GM19468 (cell line): ENCODE measurements around the gene BRD4.

Source experiments
- ATAC-seq: cut with Tn5 transposase; IDR thresholded peaks from one replicate; pipeline ENCODE4 v1.9.1; 2021; ENCODE audit warnings: mild to moderate bottlenecking, moderate library complexity, moderate number of reproducible peaks; ENCODE audit not compliant: unreplicated experiment; ENCODE audit errors: extremely low read depth

The BRD4 gene

GRCh38 chr19:15251749-15252397 lies 80.5 kb downstream of the BRD4 start:
- no peak for ATAC-seq

- ATAC-seq, result no peak
Observed at GRCh38 chr19:15251010-15251748, 81.2 kb downstream of the BRD4 start.

- no peak for ATAC-seq
Observed at GRCh38 chr19:15250640-15250993, 81.7 kb downstream of the BRD4 start.

- no peak for ATAC-seq
Observed at GRCh38 chr19:15249972-15250639, 82.2 kb downstream of the BRD4 start.

GRCh38 chr19:15249528-15249874 lies 82.8 kb downstream of the BRD4 start:
- no peak for ATAC-seq

GRCh38 chr19:15248648-15249527 lies 83.5 kb downstream of the BRD4 start:
- no peak for ATAC-seq

- ATAC-seq, result no peak
Observed at GRCh38 chr19:15248106-15248505, 84.2 kb downstream of the BRD4 start.

GRCh38 chr19:15247107-15248014 lies 85.0 kb downstream of the BRD4 start:
- ATAC-seq, result no peak

GRCh38 chr19:15246198-15246481 lies 86.2 kb downstream of the BRD4 start:
- no peak for ATAC-seq

- no peak for ATAC-seq
Observed at GRCh38 chr19:15245370-15246197, 86.8 kb downstream of the BRD4 start.

GRCh38 chr19:15244808-15245207 lies 87.5 kb downstream of the BRD4 start:
- ATAC-seq, result no peak

GRCh38 chr19:15244106-15244803 lies 88.1 kb downstream of the BRD4 start:
- no peak for ATAC-seq

- no peak for ATAC-seq
Observed at GRCh38 chr19:15243236-15243957, 88.9 kb downstream of the BRD4 start.

- no peak for ATAC-seq
Observed at GRCh38 chr19:15241259-15241910, 91.0 kb downstream of the BRD4 start.

- no peak for ATAC-seq
Observed at GRCh38 chr19:15240515-15240914, 91.8 kb downstream of the BRD4 start.

GRCh38 chr19:15239337-15239949 lies 92.9 kb downstream of the BRD4 start:
- no peak for ATAC-seq

- no peak for ATAC-seq
Observed at GRCh38 chr19:15238639-15239155, 93.6 kb downstream of the BRD4 start.
